Thyroid gland (tissue), 4 donors: ENCODE results near the gene ANAPC16.

Experiments used
- POLR2A ChIP-seq, 2 donors: fragments of 450-650 bp; IDR thresholded peaks; one replicate each; pipeline ENCODE4 v1.6.1; 2017; ENCODE audit warnings: antibody characterized with exemption in 2 of 2, mild to moderate bottlenecking in 2 of 2, moderate library complexity in 1 of 2
- TF ChIP-seq, protein P1 (sequence below), 6 experiments: fragments of 200-600 bp in 3 of 6; fragments of 450-650 bp in 3 of 6; sonication (generic) in 3 of 6; IDR thresholded peaks; one replicate each; pipeline ENCODE4 v1.5.1; 2016 to 2019; ENCODE audit warnings: antibody characterized with exemption in 6 of 6, mild to moderate bottlenecking in 2 of 6, inconsistent platforms in 1 of 6, moderate library complexity in 1 of 6

- TF ChIP-seq, protein P1, sequence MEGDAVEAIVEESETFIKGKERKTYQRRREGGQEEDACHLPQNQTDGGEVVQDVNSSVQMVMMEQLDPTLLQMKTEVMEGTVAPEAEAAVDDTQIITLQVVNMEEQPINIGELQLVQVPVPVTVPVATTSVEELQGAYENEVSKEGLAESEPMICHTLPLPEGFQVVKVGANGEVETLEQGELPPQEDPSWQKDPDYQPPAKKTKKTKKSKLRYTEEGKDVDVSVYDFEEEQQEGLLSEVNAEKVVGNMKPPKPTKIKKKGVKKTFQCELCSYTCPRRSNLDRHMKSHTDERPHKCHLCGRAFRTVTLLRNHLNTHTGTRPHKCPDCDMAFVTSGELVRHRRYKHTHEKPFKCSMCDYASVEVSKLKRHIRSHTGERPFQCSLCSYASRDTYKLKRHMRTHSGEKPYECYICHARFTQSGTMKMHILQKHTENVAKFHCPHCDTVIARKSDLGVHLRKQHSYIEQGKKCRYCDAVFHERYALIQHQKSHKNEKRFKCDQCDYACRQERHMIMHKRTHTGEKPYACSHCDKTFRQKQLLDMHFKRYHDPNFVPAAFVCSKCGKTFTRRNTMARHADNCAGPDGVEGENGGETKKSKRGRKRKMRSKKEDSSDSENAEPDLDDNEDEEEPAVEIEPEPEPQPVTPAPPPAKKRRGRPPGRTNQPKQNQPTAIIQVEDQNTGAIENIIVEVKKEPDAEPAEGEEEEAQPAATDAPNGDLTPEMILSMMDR (IDR thresholded peaks at IDR 0.05) = peak in 4 of 6 experiments; percentile 0 to 49 (median 30)
- TF ChIP-seq POLR2A (IDR thresholded peaks at IDR 0.05) = no peak
Observed at GRCh38 chr10:72243822-72244437, 28.1 kb downstream of the ANAPC16 start.
